ENCODE measurements around the gene PDE4B.

PDE4B gene

GRCh38 chr1:65946960-65947359, 154.3 kb downstream of the PDE4B start:
- no peak for TF ChIP-seq CTCF (IDR thresholded peaks at IDR 0.05; ENCODE audit: low read depth, low read length, missing control alignments)
- Histone ChIP-seq H3K27me3 (replicated peaks) (no peaks in the 10 kb centered on the region), H3K36me3 (replicated peaks) (no peaks in the 10 kb centered on the region), H3K27ac (no peak overlapping the region), H3K4me3 (ENCODE audit: low read depth, low read length) (no peak overlapping the region)
- DNase-seq: no peak
- in situ Hi-C loops (cut with HindIII; ENCODE audit: low pct_ligation_motif_present, low sequenced_read_pairs): no loop called here

- TF ChIP-seq CTCF (IDR thresholded peaks at IDR 0.05; ENCODE audit: low read depth, low read length, missing control alignments): peak; percentile 58
- peak; percentile 51 for DNase-seq
- no peaks in the 10 kb centered on the region for H3K27me3 ChIP-seq (replicated peaks)
- no peak overlapping the region for H3K27ac ChIP-seq
- H3K4me3 ChIP-seq (ENCODE audit: low read depth, low read length): no peak overlapping the region
- H3K36me3 ChIP-seq (replicated peaks): no peaks in the 10 kb centered on the region
- in situ Hi-C loops (cut with HindIII; ENCODE audit: low pct_ligation_motif_present, low sequenced_read_pairs): no loop called here
These were observed 156.0 kb downstream of the PDE4B start for GRCh38 chr1:65948609-65949229.

- H3K27me3 ChIP-seq (replicated peaks): no peaks in the 10 kb centered on the region
- no peak overlapping the region for H3K4me3 ChIP-seq (ENCODE audit: low read depth, low read length)
- H3K36me3 ChIP-seq (replicated peaks): no peaks in the 10 kb centered on the region
- DNase-seq: no peak
- no peak for TF ChIP-seq CTCF (IDR thresholded peaks at IDR 0.05; ENCODE audit: low read depth, low read length, missing control alignments)
- in situ Hi-C loops (cut with HindIII; ENCODE audit: low pct_ligation_motif_present, low sequenced_read_pairs): no loop called here
- no peak overlapping the region for H3K27ac ChIP-seq
These were observed 156.5 kb downstream of the PDE4B start for GRCh38 chr1:65949230-65949626.

GRCh38 chr1:65949933-65950332, 157.2 kb downstream of the PDE4B start:
- in situ Hi-C loops (cut with HindIII; ENCODE audit: low pct_ligation_motif_present, low sequenced_read_pairs): loop anchor here (25.0 kb wide), 1 partner anchor 287 kb away; no protein-coding TSS in a partner anchor

GRCh38 chr1:65952696-65953095, 160.0 kb downstream of the PDE4B start:
- Histone ChIP-seq H3K27me3 (replicated peaks) (no peaks in the 10 kb centered on the region), H3K27ac (peak overlapping the region; percentile 37), H3K4me3 (ENCODE audit: low read depth, low read length) (no peak overlapping the region), H3K36me3 (replicated peaks) (no peaks in the 10 kb centered on the region)
- in situ Hi-C loops (cut with HindIII; ENCODE audit: low pct_ligation_motif_present, low sequenced_read_pairs): loop anchor here (25.0 kb wide), 1 partner anchor 285 kb away; no protein-coding TSS in a partner anchor
- peak; percentile 22 for TF ChIP-seq CTCF (IDR thresholded peaks at IDR 0.05; ENCODE audit: low read depth, low read length, missing control alignments)
- DNase-seq: no peak

More at GRCh38 chr1:65949933-65950332, 157.2 kb downstream of the PDE4B start:
- Histone ChIP-seq H3K27me3 (replicated peaks) (no peaks in the 10 kb centered on the region), H3K4me3 (ENCODE audit: low read depth, low read length) (no peak overlapping the region), H3K27ac (no peak overlapping the region), H3K36me3 (replicated peaks) (no peaks in the 10 kb centered on the region)
- DNase-seq: no peak
- TF ChIP-seq CTCF (IDR thresholded peaks at IDR 0.05; ENCODE audit: low read depth, low read length, missing control alignments): no peak

- peak overlapping the region; percentile 37 for H3K27ac ChIP-seq
- peak; percentile 9 for DNase-seq
- H3K36me3 ChIP-seq (replicated peaks): no peaks in the 10 kb centered on the region
- in situ Hi-C loops (cut with HindIII; ENCODE audit: low pct_ligation_motif_present, low sequenced_read_pairs): loop anchor here (25.0 kb wide), 1 partner anchor 284 kb away; no protein-coding TSS in a partner anchor
- TF ChIP-seq CTCF (IDR thresholded peaks at IDR 0.05; ENCODE audit: low read depth, low read length, missing control alignments): no peak
- H3K27me3 ChIP-seq (replicated peaks): no peaks in the 10 kb centered on the region
- no peak overlapping the region for H3K4me3 ChIP-seq (ENCODE audit: low read depth, low read length)
These were observed 160.5 kb downstream of the PDE4B start for GRCh38 chr1:65953170-65953569.
